Ovary (tissue), 3 donors: Measurements from ENCODE around the gene PRRT3.

Source experiments
- POLR2A ChIP-seq: fragments of 450-650 bp; IDR thresholded peaks from one replicate; pipeline ENCODE4 v1.6.1; 2017; ENCODE audit warnings: antibody characterized with exemption, mild to moderate bottlenecking, moderate library complexity
- TF ChIP-seq, protein P1 (sequence below), 3 donors: fragments of 450-650 bp in 2 of 3; fragments of 200-600 bp in 1 of 3; IDR thresholded peaks; one replicate each; pipeline versions ENCODE4 v1.5.1 to v1.8.0; 2016 to 2022; ENCODE audit warnings: antibody characterized with exemption in 3 of 3, mild to moderate bottlenecking in 1 of 3
- donor health status: DM: no; HTN: no; CAD: no.

DNA sequence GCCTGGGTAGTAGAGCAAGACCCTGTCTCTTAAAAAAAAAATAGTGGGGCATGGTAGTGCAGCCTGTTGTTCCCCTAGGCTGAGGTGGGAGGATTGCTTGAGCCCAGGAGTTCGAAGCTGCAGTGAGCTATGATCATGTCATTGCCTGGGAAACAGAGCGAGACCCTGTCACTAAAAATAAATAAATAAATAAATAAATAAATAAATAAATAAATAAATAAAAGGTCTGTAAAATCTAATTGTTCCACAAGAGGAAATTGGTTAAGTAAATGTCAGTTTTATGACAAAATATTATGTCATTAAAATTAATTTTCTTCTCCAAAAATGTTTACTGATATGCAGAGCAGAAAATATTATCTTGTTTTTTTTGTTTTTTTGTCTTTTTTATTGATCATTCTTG is 13.2 kb downstream of the PRRT3 start:
- TF ChIP-seq, protein P1, sequence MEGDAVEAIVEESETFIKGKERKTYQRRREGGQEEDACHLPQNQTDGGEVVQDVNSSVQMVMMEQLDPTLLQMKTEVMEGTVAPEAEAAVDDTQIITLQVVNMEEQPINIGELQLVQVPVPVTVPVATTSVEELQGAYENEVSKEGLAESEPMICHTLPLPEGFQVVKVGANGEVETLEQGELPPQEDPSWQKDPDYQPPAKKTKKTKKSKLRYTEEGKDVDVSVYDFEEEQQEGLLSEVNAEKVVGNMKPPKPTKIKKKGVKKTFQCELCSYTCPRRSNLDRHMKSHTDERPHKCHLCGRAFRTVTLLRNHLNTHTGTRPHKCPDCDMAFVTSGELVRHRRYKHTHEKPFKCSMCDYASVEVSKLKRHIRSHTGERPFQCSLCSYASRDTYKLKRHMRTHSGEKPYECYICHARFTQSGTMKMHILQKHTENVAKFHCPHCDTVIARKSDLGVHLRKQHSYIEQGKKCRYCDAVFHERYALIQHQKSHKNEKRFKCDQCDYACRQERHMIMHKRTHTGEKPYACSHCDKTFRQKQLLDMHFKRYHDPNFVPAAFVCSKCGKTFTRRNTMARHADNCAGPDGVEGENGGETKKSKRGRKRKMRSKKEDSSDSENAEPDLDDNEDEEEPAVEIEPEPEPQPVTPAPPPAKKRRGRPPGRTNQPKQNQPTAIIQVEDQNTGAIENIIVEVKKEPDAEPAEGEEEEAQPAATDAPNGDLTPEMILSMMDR (IDR thresholded peaks at IDR 0.05), result no peak
- TF ChIP-seq POLR2A, result no peak
